Measurements from ENCODE around the gene ADH7.

The ADH7 gene

GRCh38 chr4:99435154-99435553, at the start of gene ADH7:
Gene ADH7, minus strand, starts transcription at chr4:99435342. Its CDS starts 109 bp downstream, at chr4:99435233.
- no peak for DNase-seq (ENCODE audit: low read depth in 2 of 2)

- DNase-seq (ENCODE audit: low read depth in 2 of 2): no peak
Measured at GRCh38 chr4:99483636-99484035, 48.5 kb upstream of the ADH7 start.

- DNase-seq (ENCODE audit: low read depth in 2 of 2): no peak
Measured at GRCh38 chr4:99473131-99473530, 38.0 kb upstream of the ADH7 start.

GRCh38 chr4:99471896-99472295, 36.8 kb upstream of the ADH7 start:
- DNase-seq (ENCODE audit: low read depth in 2 of 2): no peak

- no peak for DNase-seq (ENCODE audit: low read depth in 2 of 2)
Measured at GRCh38 chr4:99471349-99471748, 36.2 kb upstream of the ADH7 start.

GRCh38 chr4:99468889-99469288, 33.7 kb upstream of the ADH7 start:
- no peak for DNase-seq (ENCODE audit: low read depth in 2 of 2)

- DNase-seq (ENCODE audit: low read depth in 2 of 2): no peak
Measured at GRCh38 chr4:99467887-99468286, 32.7 kb upstream of the ADH7 start.

- DNase-seq (ENCODE audit: low read depth in 2 of 2): no peak
Measured at GRCh38 chr4:99463566-99463965, 28.4 kb upstream of the ADH7 start.

- DNase-seq (ENCODE audit: low read depth in 2 of 2): peak; percentile 1 to 14
Measured at GRCh38 chr4:99462875-99463464, 27.8 kb upstream of the ADH7 start.

GRCh38 chr4:99461623-99462401, 26.7 kb upstream of the ADH7 start:
- DNase-seq (ENCODE audit: low read depth in 2 of 2): no peak

- DNase-seq (ENCODE audit: low read depth in 2 of 2): no peak
Measured at GRCh38 chr4:99459546-99460042, 24.5 kb upstream of the ADH7 start.

- DNase-seq (ENCODE audit: low read depth in 2 of 2): no peak
Measured at GRCh38 chr4:99458911-99459447, 23.8 kb upstream of the ADH7 start.

GRCh38 chr4:99457676-99458075, 22.5 kb upstream of the ADH7 start:
- DNase-seq (ENCODE audit: low read depth in 2 of 2): no peak

GRCh38 chr4:99457270-99457669, 22.1 kb upstream of the ADH7 start:
- no peak for DNase-seq (ENCODE audit: low read depth in 2 of 2)

- no peak for DNase-seq (ENCODE audit: low read depth in 2 of 2)
Measured at GRCh38 chr4:99447513-99447912, 12.4 kb upstream of the ADH7 start.

- no peak for DNase-seq (ENCODE audit: low read depth in 2 of 2)
Measured at GRCh38 chr4:99447079-99447478, 11.9 kb upstream of the ADH7 start.

GRCh38 chr4:99438405-99438780, 3.3 kb upstream of the ADH7 start:
- no peak for DNase-seq (ENCODE audit: low read depth in 2 of 2)

- no peak for DNase-seq (ENCODE audit: low read depth in 2 of 2)
Measured at GRCh38 chr4:99437723-99438404, 2.7 kb upstream of the ADH7 start.

- no peak for DNase-seq (ENCODE audit: low read depth in 2 of 2)
Measured at GRCh38 chr4:99436976-99437722, 2.0 kb upstream of the ADH7 start.

- no peak for DNase-seq (ENCODE audit: low read depth in 2 of 2)
Measured at GRCh38 chr4:99436462-99436861, 1.3 kb upstream of the ADH7 start.

GRCh38 chr4:99430106-99430505, 5.0 kb downstream of the ADH7 start:
- no peak for DNase-seq (ENCODE audit: low read depth in 2 of 2)

GRCh38 chr4:99417125-99417524, 18.0 kb downstream of the ADH7 start:
- DNase-seq (ENCODE audit: low read depth in 2 of 2): no peak

Measured in activated CD8-positive, alpha-beta memory T cell treated with anti-CD3 and anti-CD28 coated beads for 4 hours (primary cell).